ENCODE results near the gene PERM1. TPM values are rescaled to one million over a fixed set of nuclear protein-coding genes. Genes with fewer than 3 reads are reported as not detected.
"Not testable (repeated sequence)": the region's sequence is repeated elsewhere in the genome, so short reads cannot be mapped to it uniquely, and the experiment has no call there.

The PERM1 gene
- total RNA-seq, 2 donors from 2014 or later = 0.80 to 3.9 TPM

DNA sequence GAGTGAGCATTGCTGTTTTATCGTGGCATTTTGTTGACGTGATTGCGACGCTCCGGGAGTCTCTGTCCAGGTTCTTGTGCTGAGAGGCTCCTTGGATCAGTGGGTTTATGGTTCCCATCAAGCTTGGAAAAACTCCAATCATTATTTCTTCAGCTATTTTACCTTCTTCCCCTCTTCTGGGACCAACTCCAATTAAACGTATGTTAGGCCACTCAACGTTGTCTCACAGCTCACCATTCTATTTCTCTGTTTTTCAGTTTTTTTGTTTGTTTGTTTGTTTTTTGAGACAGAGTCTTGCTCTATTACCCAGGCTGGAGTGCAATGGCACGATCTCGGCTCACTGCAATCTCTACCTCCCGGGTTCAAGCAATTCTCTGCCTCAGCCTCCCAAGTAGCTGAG, 10.0 kb upstream of the PERM1 start:
- no peak overlapping the region for H3K27ac ChIP-seq
- no peak for TF ChIP-seq POLR2AphosphoS5 (IDR thresholded peaks at IDR 0.05)
- no peak for DNase-seq (ENCODE audit: low spot score)
- H3K4me1 ChIP-seq (replicated peaks) = no peaks in the 10 kb centered on the region
- intact Hi-C loops (cut with DNase I) = no loop called here
- no peaks in the 10 kb centered on the region for H3K27me3 ChIP-seq (replicated peaks; ENCODE audit: insufficient read depth)
- WGBS = 96% methylated on average over 10 of the region's 10 CpGs
- no peak overlapping the region for H3K4me3 ChIP-seq
- H3K9me3 ChIP-seq = no peaks in the 10 kb centered on the region
- H3K36me3 ChIP-seq = no peaks in the 10 kb centered on the region

DNA sequence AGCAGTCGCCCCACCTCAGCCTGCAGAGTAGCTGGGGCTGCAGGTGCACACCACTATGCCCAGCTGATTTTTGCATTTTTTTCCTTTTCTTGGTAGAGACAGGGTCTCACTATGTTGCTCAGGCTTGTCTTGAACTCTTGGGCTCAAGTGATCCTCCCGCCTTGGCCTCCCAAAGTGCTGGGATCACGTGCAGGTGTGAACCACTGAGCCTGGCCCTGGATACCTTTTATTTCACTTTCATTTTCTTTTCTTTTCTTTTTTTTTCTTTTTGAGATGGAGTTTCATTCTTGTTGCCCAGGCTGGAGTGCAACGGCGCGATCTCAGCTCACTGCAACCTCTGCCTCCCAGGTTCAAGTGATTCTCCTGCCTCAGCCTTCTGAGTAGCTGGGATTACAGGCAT, 9.4 kb upstream of the PERM1 start:
- intact Hi-C loops (cut with DNase I); H3K4me1 ChIP-seq (replicated peaks); H3K36me3 ChIP-seq; H3K4me3 ChIP-seq; H3K9me3 ChIP-seq; H3K27me3 ChIP-seq (replicated peaks; ENCODE audit: insufficient read depth); DNase-seq (ENCODE audit: low spot score); H3K27ac ChIP-seq: not testable (repeated sequence)
- WGBS = 97% methylated on average over 6 of the region's 6 CpGs

DNA sequence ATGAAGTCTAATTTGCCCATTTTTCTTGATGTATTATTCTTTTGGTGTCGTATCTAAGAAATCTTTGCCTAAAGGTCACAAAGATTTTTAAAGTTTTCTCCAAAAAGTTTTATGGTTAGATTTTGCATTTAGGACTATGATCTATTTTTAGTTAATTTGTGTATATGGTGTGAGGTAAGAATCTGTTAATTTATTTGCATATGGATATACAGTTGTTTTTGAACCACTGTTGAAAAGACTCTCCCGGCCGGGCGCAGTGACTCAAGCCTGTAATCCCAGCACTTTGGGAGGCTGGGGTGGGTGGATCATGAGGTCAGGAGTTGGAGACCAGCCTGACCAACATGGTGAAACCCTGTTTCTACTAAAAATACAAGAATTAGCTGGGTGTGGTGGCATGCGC, 6.2 kb upstream of the PERM1 start:
- 87% methylated on average over 5 of the region's 5 CpGs for WGBS
- intact Hi-C loops (cut with DNase I); DNase-seq (ENCODE audit: low spot score); H3K4me3 ChIP-seq; H3K4me1 ChIP-seq (replicated peaks); H3K27me3 ChIP-seq (replicated peaks; ENCODE audit: insufficient read depth); H3K27ac ChIP-seq; H3K36me3 ChIP-seq; H3K9me3 ChIP-seq: not testable (repeated sequence)

GRCh38 chr1:985126-985525, 3.2 kb upstream of the PERM1 start:
- no peaks in the 10 kb centered on the region for H3K9me3 ChIP-seq
- peaks cover 1% of the 10 kb centered on the region for H3K27me3 ChIP-seq (replicated peaks; ENCODE audit: insufficient read depth)
- DNase-seq (ENCODE audit: low spot score) = no peak
- TF ChIP-seq POLR2AphosphoS5 (IDR thresholded peaks at IDR 0.05) = no peak
- TF ChIP-seq, protein P1, sequence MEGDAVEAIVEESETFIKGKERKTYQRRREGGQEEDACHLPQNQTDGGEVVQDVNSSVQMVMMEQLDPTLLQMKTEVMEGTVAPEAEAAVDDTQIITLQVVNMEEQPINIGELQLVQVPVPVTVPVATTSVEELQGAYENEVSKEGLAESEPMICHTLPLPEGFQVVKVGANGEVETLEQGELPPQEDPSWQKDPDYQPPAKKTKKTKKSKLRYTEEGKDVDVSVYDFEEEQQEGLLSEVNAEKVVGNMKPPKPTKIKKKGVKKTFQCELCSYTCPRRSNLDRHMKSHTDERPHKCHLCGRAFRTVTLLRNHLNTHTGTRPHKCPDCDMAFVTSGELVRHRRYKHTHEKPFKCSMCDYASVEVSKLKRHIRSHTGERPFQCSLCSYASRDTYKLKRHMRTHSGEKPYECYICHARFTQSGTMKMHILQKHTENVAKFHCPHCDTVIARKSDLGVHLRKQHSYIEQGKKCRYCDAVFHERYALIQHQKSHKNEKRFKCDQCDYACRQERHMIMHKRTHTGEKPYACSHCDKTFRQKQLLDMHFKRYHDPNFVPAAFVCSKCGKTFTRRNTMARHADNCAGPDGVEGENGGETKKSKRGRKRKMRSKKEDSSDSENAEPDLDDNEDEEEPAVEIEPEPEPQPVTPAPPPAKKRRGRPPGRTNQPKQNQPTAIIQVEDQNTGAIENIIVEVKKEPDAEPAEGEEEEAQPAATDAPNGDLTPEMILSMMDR (IDR thresholded peaks at IDR 0.05) = no peak
- no peak for TF ChIP-seq POLR2A (IDR thresholded peaks at IDR 0.05)
- H3K4me3 ChIP-seq = no peak overlapping the region
- no peaks in the 10 kb centered on the region for H3K4me1 ChIP-seq (replicated peaks)
- no peaks in the 10 kb centered on the region for H3K36me3 ChIP-seq
- WGBS = 82% methylated on average over 13 of the region's 13 CpGs
- H3K27ac ChIP-seq = no peak overlapping the region
- intact Hi-C loops (cut with DNase I) = no loop called here

GRCh38 chr1:984476-984814, 2.6 kb upstream of the PERM1 start:
- no peak overlapping the region for H3K4me3 ChIP-seq
- 48% methylated on average over 11 of the region's 12 CpGs for WGBS
- TF ChIP-seq, protein P1 (IDR thresholded peaks at IDR 0.05) = no peak
- no peak for TF ChIP-seq POLR2A (IDR thresholded peaks at IDR 0.05)
- TF ChIP-seq POLR2AphosphoS5 (IDR thresholded peaks at IDR 0.05) = no peak
- no peaks in the 10 kb centered on the region for H3K4me1 ChIP-seq (replicated peaks)
- no peaks in the 10 kb centered on the region for H3K36me3 ChIP-seq
- no peak for DNase-seq (ENCODE audit: low spot score)
- H3K27me3 ChIP-seq (replicated peaks; ENCODE audit: insufficient read depth) = peaks cover 1% of the 10 kb centered on the region
- no peak overlapping the region for H3K27ac ChIP-seq
- intact Hi-C loops (cut with DNase I) = no loop called here
- no peaks in the 10 kb centered on the region for H3K9me3 ChIP-seq

- H3K4me1 ChIP-seq (replicated peaks) = no peaks in the 10 kb centered on the region
- no peaks in the 10 kb centered on the region for H3K36me3 ChIP-seq
- DNase-seq (ENCODE audit: low spot score) = no peak
- intact Hi-C loops (cut with DNase I) = loop anchor here (1.0 kb wide), 1 partner anchor 79 kb away; no protein-coding TSS in a partner anchor
- WGBS = 17% methylated on average over 26 of the region's 29 CpGs
- H3K4me3 ChIP-seq = no peak overlapping the region
- H3K9me3 ChIP-seq = no peaks in the 10 kb centered on the region
- no peak for TF ChIP-seq POLR2AphosphoS5 (IDR thresholded peaks at IDR 0.05)
- TF ChIP-seq, protein P1 (IDR thresholded peaks at IDR 0.05) = peak; percentile 61 to 82 (median 71)
- TF ChIP-seq POLR2A (IDR thresholded peaks at IDR 0.05) = no peak
- H3K27me3 ChIP-seq (replicated peaks; ENCODE audit: insufficient read depth) = peaks cover 1% of the 10 kb centered on the region
- H3K27ac ChIP-seq = no peak overlapping the region
Measured at GRCh38 chr1:983798-984475, 2.0 kb upstream of the PERM1 start.

All from prostate gland (tissue), 2 donors.